Caco-2 (cell line): ENCODE results near the gene QSOX2. TPM values are rescaled to one million over a fixed set of nuclear protein-coding genes. Genes with fewer than 3 reads are reported as not detected.
"Not testable (repeated sequence)": the region's sequence is repeated elsewhere in the genome, so short reads cannot be mapped to it uniquely, and the experiment has no call there.

Source experiments
- BruUV-seq: library from RNA; stranded (reverse); fragments of 400-500 nt; replicated peaks from 2 replicates; lab custom pipeline; 2021; lab: Mats Ljungman, UMichigan
- CTCF ChIA-PET: fragments of 300-600 bp; sonication (Branson Sonifier 250); formaldehyde crosslinking; loops from one replicate; lab custom pipeline; 2022; ENCODE audit warnings: antibody characterized with exemption; lab: Charles Lee
- POLR2A ChIA-PET: fragments of 300-600 bp; sonication (Branson Sonifier 250); formaldehyde crosslinking; loops from one replicate; lab custom pipeline; 2022; ENCODE audit warnings: antibody characterized with exemption; lab: Charles Lee
- DNase-seq, 2 experiments: peaks; one replicate each; pipeline versions ENCODE4 v3.0.0 to v3.0.0-alpha.2; 2020 to 2022
- H3K27me3 ChIP-seq: replicated peaks from 2 replicates; pipeline ENCODE4 v1.6.0; 2011; ENCODE audit warnings: low read length; ENCODE audit not compliant: control insufficient read depth, insufficient read depth
- H3K36me3 ChIP-seq: 2 replicates; pipeline ENCODE4 v1.5.1; 2011; ENCODE audit warnings: low read length; ENCODE audit not compliant: control insufficient read depth, insufficient read depth
- H3K4me1 ChIP-seq: fragments of 250-450 bp; sonication (Bioruptor Pico); 2 replicates; pipeline ENCODE4 v1.5.1; 2020; ENCODE audit warnings: mild to moderate bottlenecking
- H3K4me3 ChIP-seq: 2 replicates; pipeline ENCODE4 v1.5.1; 2011; ENCODE audit warnings: low read depth, mild to moderate bottlenecking, control low read depth, low read length
- H3K9me3 ChIP-seq: fragments of 250-450 bp; sonication (Bioruptor Pico); 2 replicates; pipeline ENCODE4 v1.5.1; 2020; ENCODE audit warnings: mild to moderate bottlenecking, moderate library complexity
- H3K27ac Mint-ChIP-seq: one replicate; pipeline ENCODE4 v1.8.0; 2022; ENCODE audit warnings: mixed read lengths; ENCODE audit not compliant: unreplicated experiment
- H3K27me3 Mint-ChIP-seq: one replicate; pipeline ENCODE4 v1.8.0; 2022; ENCODE audit warnings: mixed read lengths; ENCODE audit not compliant: insufficient read depth, unreplicated experiment
- H3K36me3 Mint-ChIP-seq: one replicate; pipeline ENCODE4 v1.8.0; 2022; ENCODE audit warnings: mild to moderate bottlenecking, mixed read lengths; ENCODE audit not compliant: insufficient read depth, unreplicated experiment
- H3K4me1 Mint-ChIP-seq: one replicate; pipeline ENCODE4 v1.8.0; 2022; ENCODE audit warnings: low read depth, mixed read lengths; ENCODE audit not compliant: unreplicated experiment
- H3K4me3 Mint-ChIP-seq: one replicate; pipeline ENCODE4 v1.8.0; 2022; ENCODE audit warnings: mild to moderate bottlenecking, moderate library complexity, mixed read lengths; ENCODE audit not compliant: unreplicated experiment
- H3K9me3 Mint-ChIP-seq: one replicate; pipeline ENCODE4 v1.8.0; 2022; ENCODE audit warnings: mixed read lengths; ENCODE audit not compliant: unreplicated experiment
- CTCF ChIP-seq, 2 experiments: fragments of 200-600 bp in 1 of 2; IDR thresholded peaks; 1 replicate in 1 of 2; 2 replicates in 1 of 2; pipeline versions ENCODE4 v1.5.1 to v1.8.0; 2011 to 2022; ENCODE audit warnings: antibody characterized with exemption in 1 of 2, control low read depth in 1 of 2, inconsistent platforms in 1 of 2, low read depth in 1 of 2, low read length in 1 of 2, mild to moderate bottlenecking in 1 of 2, moderate library complexity in 1 of 2; ENCODE audit not compliant: insufficient read depth in 1 of 2, severe bottlenecking in 1 of 2, unreplicated experiment in 1 of 2
- intact Hi-C: fragments of 100-400 bp; cut with micrococcal nuclease; formaldehyde crosslinking; loops from one replicate; pipeline ENCODE4 v1.10.0; 2022; ENCODE audit not compliant: unreplicated experiment
- total RNA-seq: library from RNA; stranded (reverse); gene quantifications from 2 replicates; pipeline ENCODE4 v1.2.3, GENCODE V29; 2022

Gene QSOX2
- total RNA-seq, 1 experiment from 2014 or later: 29.6 TPM

DNA sequence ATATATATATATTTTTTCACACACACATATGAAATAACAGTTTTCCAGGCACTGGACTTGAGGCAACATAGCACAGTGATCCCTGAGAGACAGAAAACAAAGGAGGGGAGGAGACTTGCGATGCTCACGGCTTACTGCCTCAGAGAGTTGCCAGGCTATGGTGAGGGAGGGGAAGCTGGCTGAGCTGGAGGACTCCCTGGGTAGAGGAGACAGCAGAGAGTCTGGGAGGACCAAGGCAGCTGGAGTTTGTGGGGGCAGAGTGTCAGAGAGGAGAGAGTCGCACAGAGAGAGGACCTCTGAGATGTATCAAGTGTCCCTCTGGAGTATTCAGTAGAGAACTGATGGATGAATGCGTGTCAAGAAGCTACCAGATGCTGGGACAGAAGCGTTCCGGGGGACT lies 23.1 kb upstream of the QSOX2 start:
- no peaks in the 10 kb centered on the region for H3K4me1 Mint-ChIP-seq
- peaks cover 11% of the 10 kb centered on the region for H3K9me3 Mint-ChIP-seq
- ChIA-PET POLR2A (no interaction called here), CTCF (interaction anchor here (0.6 to 1.4 kb wide), 3 partner anchors 9 to 136 kb away, joined by 3 to 4 read pairs (median 3); no protein-coding TSS in a partner anchor)
- no peak overlapping the region for H3K4me3 ChIP-seq
- no peak overlapping the region for H3K4me3 Mint-ChIP-seq
- H3K4me1 ChIP-seq: peaks cover 7% of the 10 kb centered on the region; the same call in 1 of the 2 replicates
- no peaks in the 10 kb centered on the region for H3K36me3 ChIP-seq
- DNase-seq: no peak
- H3K27me3 Mint-ChIP-seq: peaks cover 15% of the 10 kb centered on the region
- H3K9me3 ChIP-seq: no peaks in the 10 kb centered on the region
- H3K27ac Mint-ChIP-seq: no peak overlapping the region
- no peaks in the 10 kb centered on the region for H3K27me3 ChIP-seq
- peaks cover 7% of the 10 kb centered on the region for H3K36me3 Mint-ChIP-seq
- intact Hi-C loops: no loop called here
- no peak for TF ChIP-seq CTCF (IDR thresholded peaks at IDR 0.05; ENCODE audit: insufficient read depth in 1 of 2, low read depth in 1 of 2, low read length in 1 of 2, severe bottlenecking in 1 of 2, unreplicated experiment in 1 of 2)
- BruUV-seq: no TSS peak

DNA sequence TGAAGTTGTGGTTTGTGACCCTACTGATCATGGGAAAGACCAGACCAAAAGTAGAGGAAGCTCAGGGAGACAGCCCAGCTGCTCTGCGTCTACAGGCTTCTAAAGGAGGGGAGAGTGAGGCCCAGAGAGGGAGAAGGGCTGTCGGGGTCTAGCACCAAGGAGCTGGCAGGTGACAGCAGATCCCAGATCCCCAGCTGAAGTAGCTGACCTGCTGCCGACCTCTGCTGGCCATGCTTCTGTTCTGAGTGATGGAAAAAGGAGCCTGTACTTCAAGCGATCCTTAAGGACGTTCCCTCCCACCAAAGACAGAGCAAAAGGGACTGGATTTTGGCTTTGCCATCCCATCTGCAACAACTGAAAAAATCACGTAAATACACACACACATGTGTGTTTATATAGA lies 22.7 kb upstream of the QSOX2 start:
- no peak for DNase-seq
- no peaks in the 10 kb centered on the region for H3K36me3 ChIP-seq
- peaks cover 7% of the 10 kb centered on the region for H3K36me3 Mint-ChIP-seq
- H3K27me3 Mint-ChIP-seq: peaks cover 14% of the 10 kb centered on the region
- peak in 1 of 2 experiments; percentile 33 for TF ChIP-seq CTCF (IDR thresholded peaks at IDR 0.05; ENCODE audit: insufficient read depth in 1 of 2, low read depth in 1 of 2, low read length in 1 of 2, severe bottlenecking in 1 of 2, unreplicated experiment in 1 of 2)
- peaks cover 11% of the 10 kb centered on the region for H3K9me3 Mint-ChIP-seq
- peak overlapping the region; percentile 55 for H3K27ac Mint-ChIP-seq
- ChIA-PET POLR2A (no interaction called here), CTCF (interaction anchor here (1.0 to 1.4 kb wide), 2 partner anchors 9 to 135 kb away, joined by 3 to 4 read pairs; no protein-coding TSS in a partner anchor)
- H3K27me3 ChIP-seq: no peaks in the 10 kb centered on the region
- peaks cover 7% of the 10 kb centered on the region; the same call in 1 of the 2 replicates for H3K4me1 ChIP-seq
- no TSS peak for BruUV-seq
- no peak overlapping the region for H3K4me3 ChIP-seq
- H3K4me1 Mint-ChIP-seq: no peaks in the 10 kb centered on the region
- intact Hi-C loops: no loop called here
- no peaks in the 10 kb centered on the region for H3K9me3 ChIP-seq
- H3K4me3 Mint-ChIP-seq: no peak overlapping the region

DNA sequence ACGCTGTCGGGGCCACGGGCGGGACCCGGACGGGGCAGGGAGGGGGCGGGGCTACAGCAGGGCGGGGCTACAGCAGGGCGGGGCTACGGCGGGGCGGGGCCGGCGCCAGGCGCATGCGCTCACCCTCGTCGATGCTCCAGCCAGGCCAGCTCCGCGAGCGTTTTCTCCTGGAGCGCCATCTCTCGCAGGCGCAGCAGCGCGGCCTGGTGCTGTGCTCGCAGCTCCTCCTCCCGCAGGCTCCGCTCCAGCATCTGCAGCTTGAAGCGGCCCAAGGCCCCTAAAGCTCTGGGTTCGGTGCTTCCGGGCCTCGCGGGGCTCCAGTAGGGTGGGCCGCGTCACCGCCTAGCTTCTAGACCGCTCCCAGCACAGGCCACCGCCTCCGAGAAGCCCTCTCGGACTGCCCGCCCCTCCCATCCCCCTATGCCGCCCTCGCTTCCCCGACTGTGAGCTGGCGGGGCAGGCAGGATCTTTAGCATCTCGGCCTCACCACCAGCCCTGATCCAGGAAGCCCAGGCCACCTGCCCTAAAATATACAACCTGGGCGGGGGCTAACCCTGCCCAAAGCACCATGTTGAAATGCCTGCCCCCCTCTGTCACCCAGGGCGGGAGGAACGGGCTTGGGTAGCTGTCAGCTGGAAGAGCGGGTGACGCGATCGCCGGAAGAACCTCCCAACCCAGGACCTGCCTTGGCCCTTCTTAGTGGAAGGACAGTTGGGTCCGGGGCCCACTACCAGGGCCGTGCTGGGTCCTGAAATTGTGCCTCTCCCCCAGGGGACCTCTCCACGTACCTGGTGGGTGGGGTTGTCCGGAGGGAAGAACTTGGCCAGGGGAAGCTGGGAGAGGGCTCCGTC lies 21.9 kb upstream of the QSOX2 start:
- H3K36me3 ChIP-seq: no peaks in the 10 kb centered on the region
- no peaks in the 10 kb centered on the region for H3K4me1 Mint-ChIP-seq
- H3K4me1 ChIP-seq: peaks cover 7% of the 10 kb centered on the region; the same call in 1 of the 2 replicates
- peak; percentile 78 to 80 for DNase-seq
- peak overlapping the region; percentile 55 for H3K27ac Mint-ChIP-seq
- TF ChIP-seq CTCF (IDR thresholded peaks at IDR 0.05; ENCODE audit: insufficient read depth in 1 of 2, low read depth in 1 of 2, low read length in 1 of 2, severe bottlenecking in 1 of 2, unreplicated experiment in 1 of 2): peak in 1 of 2 experiments; percentile 37
- peaks cover 9% of the 10 kb centered on the region for H3K27me3 Mint-ChIP-seq
- intact Hi-C loops: no loop called here
- H3K36me3 Mint-ChIP-seq: peaks cover 7% of the 10 kb centered on the region
- peak overlapping the region; percentile 64 for H3K4me3 Mint-ChIP-seq
- no TSS peak for BruUV-seq
- no peaks in the 10 kb centered on the region for H3K27me3 ChIP-seq
- H3K4me3 ChIP-seq: peak overlapping the region; percentile 35
- ChIA-PET POLR2A (interaction anchor here (0.6 kb wide), 1 partner anchor 141 kb away, joined by 3 read pairs; no protein-coding TSS in a partner anchor), CTCF (interaction anchor here (0.6 to 1.1 kb wide), 5 partner anchors 8 to 148 kb away, joined by 3 to 8 read pairs (median 5); no protein-coding TSS in a partner anchor)
- peaks cover 11% of the 10 kb centered on the region for H3K9me3 Mint-ChIP-seq
- H3K9me3 ChIP-seq: no peaks in the 10 kb centered on the region

DNA sequence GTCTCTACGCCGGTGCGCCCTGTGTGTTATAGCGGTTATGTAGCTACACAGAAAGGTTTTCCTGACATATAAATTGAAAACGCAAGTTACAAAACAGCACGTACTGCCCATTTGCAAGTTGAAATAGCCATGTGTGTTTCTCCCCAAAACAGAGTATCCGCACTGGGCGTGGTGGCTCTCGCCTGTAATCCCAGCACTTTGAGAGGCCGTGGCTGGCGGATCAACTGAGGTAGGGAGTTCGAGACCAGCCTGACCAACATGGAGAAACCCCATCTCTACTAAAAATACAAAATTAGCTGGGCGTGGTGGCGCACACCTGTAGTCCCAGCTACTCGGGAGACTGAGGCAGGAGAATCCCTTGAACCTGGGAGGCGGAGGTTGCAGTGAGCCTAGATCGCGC lies 21.0 kb upstream of the QSOX2 start:
- DNase-seq, H3K27me3 ChIP-seq, H3K9me3 ChIP-seq, H3K4me3 ChIP-seq, H3K4me1 Mint-ChIP-seq, H3K4me1 ChIP-seq, H3K27me3 Mint-ChIP-seq, H3K36me3 ChIP-seq, intact Hi-C loops, BruUV-seq, H3K36me3 Mint-ChIP-seq: not testable (repeated sequence)
- Mint-ChIP-seq H3K27ac (peak overlapping the region; percentile 55), H3K9me3 (peaks cover 11% of the 10 kb centered on the region), H3K4me3 (peak overlapping the region; percentile 64)
- CTCF ChIA-PET: interaction anchor here (0.6 to 1.1 kb wide), 4 partner anchors 9 to 147 kb away, joined by 3 to 8 read pairs (median 6); no protein-coding TSS in a partner anchor
- POLR2A ChIA-PET: interaction anchor here (0.6 kb wide), 1 partner anchor 142 kb away, joined by 3 read pairs; no protein-coding TSS in a partner anchor
